A549 (cell line): ENCODE data around the gene NPEPPS.
A peak's percentile ranks its signal among the peaks of the same experiment; 100 is the strongest.

Source experiments
- FOSL2 ChIP-seq, 2 experiments: fragments of 450-650 bp in 1 of 2; fragments of >200 bp in 1 of 2; sonication (Bioruptor Twin) in 1 of 2; formaldehyde crosslinking; IDR thresholded peaks; 2 replicates each; pipeline versions ENCODE4 v1.5.0 to v1.6.1; 2016 to 2020; ENCODE audit warnings: mild to moderate bottlenecking in 1 of 2, moderate library complexity in 1 of 2
- MYC ChIP-seq: IDR thresholded peaks from 2 replicates; pipeline ENCODE4 v1.6.1; 2012; ENCODE audit warnings: mild to moderate bottlenecking, inconsistent platforms, low read length, improper control_type of control experiment, borderline replicate concordance
- POLR2A ChIP-seq: IDR thresholded peaks from 2 replicates; pipeline ENCODE4 v1.6.1; 2012; ENCODE audit warnings: mild to moderate bottlenecking, low read length
- RAD21 ChIP-seq, 2 experiments: fragments of >200 bp in 1 of 2; sonication (Bioruptor Twin) in 1 of 2; formaldehyde crosslinking in 1 of 2; IDR thresholded peaks in 1 of 2; conservative IDR thresholded peaks in 1 of 2; 2 replicates in 1 of 2; 3 replicates in 1 of 2; pipeline ENCODE4 v1.6.1; 2012 to 2018; ENCODE audit warnings: inconsistent platforms in 1 of 2
- RARB ChIP-seq: fragments of 250-450 bp; sonication (Bioruptor Pico); IDR thresholded peaks from 2 replicates; pipeline ENCODE4 v1.8.0; 2021; ENCODE audit warnings: mild to moderate bottlenecking, moderate library complexity
- RCOR1 ChIP-seq: fragments of 150-350 bp; IDR thresholded peaks from 2 replicates; pipeline ENCODE4 v1.6.1; 2014; ENCODE audit warnings: antibody characterized with exemption, low read length, low read depth
- ZNF302 ChIP-seq: fragments of 250-450 bp; sonication (Bioruptor Pico); IDR thresholded peaks from 2 replicates; pipeline ENCODE4 v1.9.0; 2021; ENCODE audit warnings: inconsistent platforms, mild to moderate bottlenecking, moderate library complexity
- TF ChIP-seq, protein P1 (sequence below): fragments of >200 bp; sonication (Bioruptor Twin); formaldehyde crosslinking; IDR thresholded peaks from 3 replicates; pipeline ENCODE4 v1.5.1; 2016
- TF ChIP-seq, protein P2 (sequence below): IDR thresholded peaks from 2 replicates; pipeline ENCODE4 v1.6.1; 2012; ENCODE audit warnings: low read depth, borderline replicate concordance
- TF ChIP-seq, protein P3 (sequence below): fragments of >200 bp; sonication (Bioruptor Twin); formaldehyde crosslinking; IDR thresholded peaks from 3 replicates; pipeline ENCODE4 v1.6.1; 2016

DNA sequence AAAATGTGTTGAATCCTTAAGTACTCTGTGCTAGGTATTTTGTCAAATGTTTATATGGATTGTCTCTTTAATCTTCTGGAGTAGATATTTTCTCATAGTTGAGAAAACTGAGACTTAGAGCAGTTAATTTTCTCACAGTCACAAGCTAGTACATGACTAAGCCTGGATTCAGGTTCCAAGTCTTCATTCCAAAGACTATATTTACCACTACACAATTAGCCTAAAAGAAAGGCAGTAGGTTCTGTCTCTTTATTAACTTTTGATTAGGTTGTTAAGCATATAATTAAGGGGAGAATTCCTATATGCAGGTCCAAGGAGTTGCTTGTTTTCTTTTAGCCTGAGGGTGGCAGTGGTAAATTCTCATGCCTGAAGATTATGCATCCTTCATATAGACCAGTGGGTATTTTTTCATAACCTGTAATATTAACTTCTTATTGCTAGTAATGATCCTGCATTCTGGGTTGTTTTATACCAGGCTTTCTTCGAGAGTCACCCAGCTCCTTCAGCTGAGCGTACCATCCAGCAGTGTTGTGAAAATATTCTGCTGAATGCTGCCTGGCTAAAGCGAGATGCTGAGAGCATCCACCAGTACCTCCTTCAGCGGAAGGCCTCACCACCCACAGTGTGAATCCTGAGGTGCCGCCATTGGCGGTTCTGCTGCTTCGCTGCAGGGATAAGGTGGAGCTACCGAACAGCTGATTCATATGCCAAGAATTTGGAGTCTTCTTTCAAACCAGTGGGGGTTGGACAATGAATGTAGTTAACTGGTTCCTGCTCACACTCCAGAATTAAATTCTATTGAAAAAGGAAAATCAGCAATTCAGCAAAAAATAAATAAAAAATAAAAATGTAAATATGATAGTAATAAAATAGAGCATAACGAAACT, 90.6 kb downstream of the NPEPPS start:
- TF ChIP-seq POLR2A = no peak
- TF ChIP-seq RAD21 (conservative IDR thresholded peaks at IDR 0.05 in 1 of 2, IDR thresholded peaks at IDR 0.05 in 1 of 2) = no peak
- TF ChIP-seq, protein P1, sequence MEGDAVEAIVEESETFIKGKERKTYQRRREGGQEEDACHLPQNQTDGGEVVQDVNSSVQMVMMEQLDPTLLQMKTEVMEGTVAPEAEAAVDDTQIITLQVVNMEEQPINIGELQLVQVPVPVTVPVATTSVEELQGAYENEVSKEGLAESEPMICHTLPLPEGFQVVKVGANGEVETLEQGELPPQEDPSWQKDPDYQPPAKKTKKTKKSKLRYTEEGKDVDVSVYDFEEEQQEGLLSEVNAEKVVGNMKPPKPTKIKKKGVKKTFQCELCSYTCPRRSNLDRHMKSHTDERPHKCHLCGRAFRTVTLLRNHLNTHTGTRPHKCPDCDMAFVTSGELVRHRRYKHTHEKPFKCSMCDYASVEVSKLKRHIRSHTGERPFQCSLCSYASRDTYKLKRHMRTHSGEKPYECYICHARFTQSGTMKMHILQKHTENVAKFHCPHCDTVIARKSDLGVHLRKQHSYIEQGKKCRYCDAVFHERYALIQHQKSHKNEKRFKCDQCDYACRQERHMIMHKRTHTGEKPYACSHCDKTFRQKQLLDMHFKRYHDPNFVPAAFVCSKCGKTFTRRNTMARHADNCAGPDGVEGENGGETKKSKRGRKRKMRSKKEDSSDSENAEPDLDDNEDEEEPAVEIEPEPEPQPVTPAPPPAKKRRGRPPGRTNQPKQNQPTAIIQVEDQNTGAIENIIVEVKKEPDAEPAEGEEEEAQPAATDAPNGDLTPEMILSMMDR = peak; percentile 27; the same call in 1 of the 3 replicates
- no peak for TF ChIP-seq MYC
- 0 out of 2 replicates have a peak, but pooled peaks have one; percentile 48 for TF ChIP-seq FOSL2 (IDR thresholded peaks at IDR 0.05)
- TF ChIP-seq FOSL2 (CRISPR knock-in tag; IDR thresholded peaks at IDR 0.05) = peak; percentile 82
- no peak for TF ChIP-seq RCOR1
- TF ChIP-seq RARB (CRISPR knock-in tag) = no peak
- TF ChIP-seq, protein P2, sequence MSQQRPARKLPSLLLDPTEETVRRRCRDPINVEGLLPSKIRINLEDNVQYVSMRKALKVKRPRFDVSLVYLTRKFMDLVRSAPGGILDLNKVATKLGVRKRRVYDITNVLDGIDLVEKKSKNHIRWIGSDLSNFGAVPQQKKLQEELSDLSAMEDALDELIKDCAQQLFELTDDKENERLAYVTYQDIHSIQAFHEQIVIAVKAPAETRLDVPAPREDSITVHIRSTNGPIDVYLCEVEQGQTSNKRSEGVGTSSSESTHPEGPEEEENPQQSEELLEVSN = no peak
- TF ChIP-seq, protein P3, sequence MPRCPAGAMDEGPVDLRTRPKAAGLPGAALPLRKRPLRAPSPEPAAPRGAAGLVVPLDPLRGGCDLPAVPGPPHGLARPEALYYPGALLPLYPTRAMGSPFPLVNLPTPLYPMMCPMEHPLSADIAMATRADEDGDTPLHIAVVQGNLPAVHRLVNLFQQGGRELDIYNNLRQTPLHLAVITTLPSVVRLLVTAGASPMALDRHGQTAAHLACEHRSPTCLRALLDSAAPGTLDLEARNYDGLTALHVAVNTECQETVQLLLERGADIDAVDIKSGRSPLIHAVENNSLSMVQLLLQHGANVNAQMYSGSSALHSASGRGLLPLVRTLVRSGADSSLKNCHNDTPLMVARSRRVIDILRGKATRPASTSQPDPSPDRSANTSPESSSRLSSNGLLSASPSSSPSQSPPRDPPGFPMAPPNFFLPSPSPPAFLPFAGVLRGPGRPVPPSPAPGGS = no peak
- no peak for TF ChIP-seq ZNF302 (CRISPR knock-in tag)
